HEK293 (cell line): ENCODE results near the gene CASQ2.

Experiments
- SP2 ChIP-seq: fragments of 450-650 bp; formaldehyde crosslinking; IDR thresholded peaks from 2 replicates; pipeline ENCODE4 v1.5.1; 2016; ENCODE audit warnings: missing biosample characterization, missing genetic modification characterization
- ZBTB21 ChIP-seq: fragments of 450-650 bp; formaldehyde crosslinking; IDR thresholded peaks from 2 replicates; pipeline ENCODE4 v1.5.1; 2017; ENCODE audit warnings: missing biosample characterization, missing genetic modification characterization
- ZSCAN23 ChIP-seq: fragments of 450-650 bp; formaldehyde crosslinking; IDR thresholded peaks from 2 replicates; pipeline ENCODE4 v1.5.1; 2016; ENCODE audit warnings: missing biosample characterization, missing genetic modification characterization
- TF ChIP-seq, protein P1 (sequence below): fragments of 450-650 bp; formaldehyde crosslinking; IDR thresholded peaks from 2 replicates; pipeline ENCODE4 v1.5.1; 2016; ENCODE audit warnings: missing biosample characterization, missing genetic modification characterization

- TF ChIP-seq, protein P1, sequence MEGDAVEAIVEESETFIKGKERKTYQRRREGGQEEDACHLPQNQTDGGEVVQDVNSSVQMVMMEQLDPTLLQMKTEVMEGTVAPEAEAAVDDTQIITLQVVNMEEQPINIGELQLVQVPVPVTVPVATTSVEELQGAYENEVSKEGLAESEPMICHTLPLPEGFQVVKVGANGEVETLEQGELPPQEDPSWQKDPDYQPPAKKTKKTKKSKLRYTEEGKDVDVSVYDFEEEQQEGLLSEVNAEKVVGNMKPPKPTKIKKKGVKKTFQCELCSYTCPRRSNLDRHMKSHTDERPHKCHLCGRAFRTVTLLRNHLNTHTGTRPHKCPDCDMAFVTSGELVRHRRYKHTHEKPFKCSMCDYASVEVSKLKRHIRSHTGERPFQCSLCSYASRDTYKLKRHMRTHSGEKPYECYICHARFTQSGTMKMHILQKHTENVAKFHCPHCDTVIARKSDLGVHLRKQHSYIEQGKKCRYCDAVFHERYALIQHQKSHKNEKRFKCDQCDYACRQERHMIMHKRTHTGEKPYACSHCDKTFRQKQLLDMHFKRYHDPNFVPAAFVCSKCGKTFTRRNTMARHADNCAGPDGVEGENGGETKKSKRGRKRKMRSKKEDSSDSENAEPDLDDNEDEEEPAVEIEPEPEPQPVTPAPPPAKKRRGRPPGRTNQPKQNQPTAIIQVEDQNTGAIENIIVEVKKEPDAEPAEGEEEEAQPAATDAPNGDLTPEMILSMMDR: no peak
- TF ChIP-seq ZSCAN23 (tag by site-specific recombination): no peak
- TF ChIP-seq SP2 (tag by site-specific recombination): no peak
- no peak for TF ChIP-seq ZBTB21 (tag by site-specific recombination)
These were observed 117.1 kb downstream of the CASQ2 start for GRCh38 chr1:115651391-115651790.
